HEK293 (cell line): ENCODE data around the gene CTPS1.
A peak's percentile ranks its signal among the peaks of the same experiment; 100 is the strongest.

Source experiments
- CTCF ChIA-PET: fragments of 350-600 bp; formaldehyde crosslinking; extraction: SDS; loops from one replicate; lab custom pipeline; 2021; ENCODE audit warnings: antibody characterized with exemption; lab: Yijun Ruan, JAX
- POLR2A ChIA-PET: fragments of 300-600 bp; formaldehyde crosslinking; extraction: SDS; loops from one replicate; lab custom pipeline; 2020; ENCODE audit warnings: antibody characterized with exemption, inconsistent platforms; lab: Yijun Ruan, JAX
- H3K27ac ChIP-seq: fragments of 200-500 bp; sonication (Bioruptor generic); 2 replicates; pipeline ENCODE4 v1.5.1; 2014; ENCODE audit warnings: low read depth, low read length, control low read depth, inconsistent platforms; ENCODE audit errors: extremely low read depth
- H3K36me3 ChIP-seq, 2 experiments: fragments of 200-500 bp in 1 of 2; sonication (Bioruptor generic) in 1 of 2; 1 replicate in 1 of 2; 2 replicates in 1 of 2; pipeline ENCODE4 v1.5.1; 2014 to 2017; ENCODE audit warnings: inconsistent platforms in 2 of 2, low read length in 2 of 2; ENCODE audit not compliant: control insufficient read depth in 2 of 2, insufficient read depth in 1 of 2
- H3K4me1 ChIP-seq: fragments of 200-500 bp; sonication (Bioruptor generic); 2 replicates; pipeline ENCODE4 v1.5.1; 2014; ENCODE audit warnings: mild to moderate bottlenecking, low read length, inconsistent platforms; ENCODE audit not compliant: control insufficient read depth, insufficient read depth
- H3K4me3 ChIP-seq: 2 replicates; pipeline ENCODE4 v1.5.1; 2011; ENCODE audit warnings: low read depth, mild to moderate bottlenecking, control low read depth, low read length, moderate library complexity
- H3K9me3 ChIP-seq: fragments of 200-500 bp; sonication (Bioruptor generic); 2 replicates; pipeline ENCODE4 v1.5.1; 2014; ENCODE audit warnings: low read depth, low read length, inconsistent platforms; ENCODE audit not compliant: control insufficient read depth, insufficient read depth
- KLF10 ChIP-seq: fragments of 450-650 bp; IDR thresholded peaks from 2 replicates; pipeline ENCODE4 v1.5.1; 2018; ENCODE audit warnings: missing biosample characterization, mild to moderate bottlenecking, missing genetic modification characterization
- KLF7 ChIP-seq: fragments of 450-650 bp; formaldehyde crosslinking; IDR thresholded peaks from 2 replicates; pipeline ENCODE4 v1.5.1; 2016; ENCODE audit warnings: missing biosample characterization, missing genetic modification characterization, borderline replicate concordance
- MYNN ChIP-seq: fragments of 450-650 bp; formaldehyde crosslinking; IDR thresholded peaks from 2 replicates; pipeline ENCODE4 v1.5.1; 2016; ENCODE audit warnings: missing biosample characterization, missing genetic modification characterization, borderline replicate concordance
- MZF1 ChIP-seq: fragments of 450-650 bp; formaldehyde crosslinking; IDR thresholded peaks from 2 replicates; pipeline ENCODE4 v1.5.1; 2017; ENCODE audit warnings: missing biosample characterization, missing genetic modification characterization, borderline replicate concordance
- OVOL3 ChIP-seq: fragments of 450-650 bp; formaldehyde crosslinking; IDR thresholded peaks from 2 replicates; pipeline ENCODE4 v1.5.1; 2016; ENCODE audit warnings: missing biosample characterization, missing genetic modification characterization
- PRDM6 ChIP-seq: fragments of 450-650 bp; formaldehyde crosslinking; IDR thresholded peaks from 2 replicates; pipeline ENCODE4 v1.5.1; 2017; ENCODE audit warnings: missing biosample characterization, missing genetic modification characterization
- REPIN1 ChIP-seq: fragments of 450-650 bp; formaldehyde crosslinking; IDR thresholded peaks from 2 replicates; pipeline ENCODE4 v1.5.1; 2017; ENCODE audit warnings: missing biosample characterization, missing genetic modification characterization, low read depth
- SP7 ChIP-seq: fragments of 450-650 bp; formaldehyde crosslinking; IDR thresholded peaks from 2 replicates; pipeline ENCODE4 v1.5.1; 2016; ENCODE audit warnings: missing biosample characterization, missing genetic modification characterization
- WT1 ChIP-seq: fragments of 450-650 bp; formaldehyde crosslinking; IDR thresholded peaks from 2 replicates; pipeline ENCODE4 v1.5.1; 2016; ENCODE audit warnings: missing biosample characterization, missing genetic modification characterization
- YY2 ChIP-seq: fragments of 450-650 bp; formaldehyde crosslinking; IDR thresholded peaks from 2 replicates; pipeline ENCODE4 v1.5.1; 2016; ENCODE audit warnings: missing biosample characterization, missing genetic modification characterization
- ZBTB49 ChIP-seq: fragments of 450-650 bp; formaldehyde crosslinking; IDR thresholded peaks from 2 replicates; pipeline ENCODE4 v1.5.1; 2016; ENCODE audit warnings: missing biosample characterization, missing genetic modification characterization, low read depth
- ZNF114 ChIP-seq: fragments of 450-650 bp; formaldehyde crosslinking; IDR thresholded peaks from 2 replicates; pipeline ENCODE4 v1.5.0; 2017; ENCODE audit warnings: missing biosample characterization, missing genetic modification characterization
- ZNF202 ChIP-seq: fragments of 450-650 bp; formaldehyde crosslinking; IDR thresholded peaks from 2 replicates; pipeline ENCODE4 v1.5.1; 2016; ENCODE audit warnings: missing biosample characterization, missing genetic modification characterization, borderline replicate concordance
- ZNF211 ChIP-seq: fragments of 450-650 bp; formaldehyde crosslinking; IDR thresholded peaks from 2 replicates; pipeline ENCODE4 v1.5.1; 2016; ENCODE audit warnings: low read depth, missing biosample characterization, missing genetic modification characterization
- ZNF311 ChIP-seq: fragments of 450-650 bp; formaldehyde crosslinking; IDR thresholded peaks from 2 replicates; pipeline ENCODE4 v1.5.1; 2017; ENCODE audit warnings: missing biosample characterization, missing genetic modification characterization, borderline replicate concordance
- ZNF335 ChIP-seq: fragments of 450-650 bp; formaldehyde crosslinking; conservative IDR thresholded peaks from 2 replicates; pipeline ENCODE4 v1.5.1; 2016; ENCODE audit warnings: missing biosample characterization, missing genetic modification characterization
- ZNF366 ChIP-seq: fragments of 450-650 bp; formaldehyde crosslinking; conservative IDR thresholded peaks from 2 replicates; pipeline ENCODE4 v1.5.1; 2016; ENCODE audit warnings: missing biosample characterization, missing genetic modification characterization
- ZNF529 ChIP-seq: fragments of 450-650 bp; formaldehyde crosslinking; IDR thresholded peaks from 2 replicates; pipeline ENCODE4 v1.5.1; 2017; ENCODE audit warnings: missing genetic modification characterization, missing biosample characterization; ENCODE audit not compliant: insufficient replicate concordance
- ZNF571 ChIP-seq: fragments of 450-650 bp; formaldehyde crosslinking; IDR thresholded peaks from 2 replicates; pipeline ENCODE4 v1.5.0; 2017; ENCODE audit warnings: missing biosample characterization, missing genetic modification characterization
- ZNF600 ChIP-seq: fragments of 450-650 bp; formaldehyde crosslinking; IDR thresholded peaks from 2 replicates; pipeline ENCODE4 v1.5.1; 2016; ENCODE audit warnings: missing biosample characterization, missing genetic modification characterization
- ZNF654 ChIP-seq: fragments of 450-650 bp; formaldehyde crosslinking; IDR thresholded peaks from 2 replicates; pipeline ENCODE4 v1.5.1; 2016; ENCODE audit warnings: low read depth, missing biosample characterization, missing genetic modification characterization
- ZNF660 ChIP-seq: fragments of 450-650 bp; IDR thresholded peaks from 2 replicates; pipeline ENCODE4 v1.5.1; 2018; ENCODE audit warnings: missing biosample characterization, mild to moderate bottlenecking, missing genetic modification characterization
- ZNF791 ChIP-seq: fragments of 450-650 bp; formaldehyde crosslinking; IDR thresholded peaks from 2 replicates; pipeline ENCODE4 v1.5.1; 2016; ENCODE audit warnings: missing biosample characterization, missing genetic modification characterization
- ZSCAN16 ChIP-seq: fragments of 450-650 bp; formaldehyde crosslinking; IDR thresholded peaks from 2 replicates; pipeline ENCODE4 v1.5.1; 2016; ENCODE audit warnings: missing biosample characterization, missing genetic modification characterization
- TF ChIP-seq, protein P1 (sequence below): fragments of 450-650 bp; IDR thresholded peaks from 2 replicates; pipeline ENCODE4 v1.5.1; 2018; ENCODE audit warnings: missing biosample characterization, mild to moderate bottlenecking, missing genetic modification characterization
- TF ChIP-seq, protein P2 (sequence below): fragments of 450-650 bp; formaldehyde crosslinking; IDR thresholded peaks from 2 replicates; pipeline ENCODE4 v1.5.1; 2016; ENCODE audit warnings: missing biosample characterization, missing genetic modification characterization
- TF ChIP-seq, protein P3 (sequence below): fragments of 450-650 bp; formaldehyde crosslinking; IDR thresholded peaks from 2 replicates; pipeline ENCODE4 v1.5.1; 2016; ENCODE audit warnings: missing biosample characterization, missing genetic modification characterization

Gene CTPS1

GRCh38 chr1:41015281-41015896 is 35.9 kb downstream of the CTPS1 start:
- Histone ChIP-seq H3K27ac (no peak overlapping the region), H3K36me3 (peaks cover 16 to 95% of the 10 kb centered on the region in 2 experiments), H3K4me3 (no peak overlapping the region), H3K4me1 (no peaks in the 10 kb centered on the region), H3K9me3 (no peaks in the 10 kb centered on the region)
- CTCF ChIA-PET: interaction anchor here (1.0 to 1.8 kb wide), 2 partner anchors 9 to 11 kb away, joined by 3 to 6 read pairs; no protein-coding TSS in a partner anchor
- POLR2A ChIA-PET: interaction anchor here (1.0 kb wide), 1 partner anchor 36 kb away, joined by 3 read pairs; the partner anchor contains the start of gene CTPS1
- TF ChIP-seq KLF7 (no peak), ZNF311 (no peak), ZSCAN16 (tag by site-specific recombination) (no peak), ZNF654 (no peak), ZNF791 (tag by site-specific recombination) (no peak), ZBTB49 (no peak), REPIN1 (tag by site-specific recombination) (no peak), ZNF571 (tag by site-specific recombination) (no peak), ZNF660 (tag by site-specific recombination) (no peak), SP7 (no peak), ZNF211 (no peak)
- TF ChIP-seq, protein P1, sequence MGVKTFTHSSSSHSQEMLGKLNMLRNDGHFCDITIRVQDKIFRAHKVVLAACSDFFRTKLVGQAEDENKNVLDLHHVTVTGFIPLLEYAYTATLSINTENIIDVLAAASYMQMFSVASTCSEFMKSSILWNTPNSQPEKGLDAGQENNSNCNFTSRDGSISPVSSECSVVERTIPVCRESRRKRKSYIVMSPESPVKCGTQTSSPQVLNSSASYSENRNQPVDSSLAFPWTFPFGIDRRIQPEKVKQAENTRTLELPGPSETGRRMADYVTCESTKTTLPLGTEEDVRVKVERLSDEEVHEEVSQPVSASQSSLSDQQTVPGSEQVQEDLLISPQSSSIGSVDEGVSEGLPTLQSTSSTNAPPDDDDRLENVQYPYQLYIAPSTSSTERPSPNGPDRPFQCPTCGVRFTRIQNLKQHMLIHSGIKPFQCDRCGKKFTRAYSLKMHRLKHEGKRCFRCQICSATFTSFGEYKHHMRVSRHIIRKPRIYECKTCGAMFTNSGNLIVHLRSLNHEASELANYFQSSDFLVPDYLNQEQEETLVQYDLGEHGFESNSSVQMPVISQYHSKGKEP: no peak
- TF ChIP-seq, protein P2, sequence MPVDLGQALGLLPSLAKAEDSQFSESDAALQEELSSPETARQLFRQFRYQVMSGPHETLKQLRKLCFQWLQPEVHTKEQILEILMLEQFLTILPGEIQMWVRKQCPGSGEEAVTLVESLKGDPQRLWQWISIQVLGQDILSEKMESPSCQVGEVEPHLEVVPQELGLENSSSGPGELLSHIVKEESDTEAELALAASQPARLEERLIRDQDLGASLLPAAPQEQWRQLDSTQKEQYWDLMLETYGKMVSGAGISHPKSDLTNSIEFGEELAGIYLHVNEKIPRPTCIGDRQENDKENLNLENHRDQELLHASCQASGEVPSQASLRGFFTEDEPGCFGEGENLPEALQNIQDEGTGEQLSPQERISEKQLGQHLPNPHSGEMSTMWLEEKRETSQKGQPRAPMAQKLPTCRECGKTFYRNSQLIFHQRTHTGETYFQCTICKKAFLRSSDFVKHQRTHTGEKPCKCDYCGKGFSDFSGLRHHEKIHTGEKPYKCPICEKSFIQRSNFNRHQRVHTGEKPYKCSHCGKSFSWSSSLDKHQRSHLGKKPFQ (tag by site-specific recombination): no peak

DNA sequence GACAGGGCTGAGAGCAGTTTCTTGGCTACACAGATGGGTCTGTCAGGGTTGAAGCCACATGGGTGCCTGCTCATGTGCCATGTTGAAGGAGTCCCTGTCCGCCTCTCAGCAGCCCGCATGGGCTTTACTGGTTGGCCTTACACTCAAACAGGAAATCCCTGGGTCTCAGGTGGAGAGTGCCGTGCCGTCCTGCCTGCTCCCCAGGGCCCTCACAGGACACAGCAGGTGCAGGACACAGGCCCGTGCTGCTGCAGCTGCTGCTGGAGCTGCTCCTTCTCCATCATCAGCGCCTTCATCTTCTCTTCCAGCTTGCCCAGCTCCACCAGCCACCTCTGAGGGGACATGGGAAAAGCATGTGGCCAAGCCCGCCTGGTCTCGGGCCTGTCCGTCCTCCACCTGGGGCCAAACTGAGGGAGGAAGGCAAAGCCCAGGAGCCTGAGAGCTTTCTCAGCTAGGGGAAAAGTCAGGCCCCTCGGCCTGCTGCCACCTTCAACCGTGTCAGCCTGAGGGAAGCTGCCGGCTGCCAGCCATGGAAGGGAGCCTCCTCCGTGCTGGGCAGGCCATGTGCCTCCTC is 36.5 kb downstream of the CTPS1 start:
- POLR2A ChIA-PET: interaction anchor here (1.0 kb wide), 1 partner anchor 37 kb away, joined by 3 read pairs; the partner anchor contains the start of gene CTPS1
- no peak for TF ChIP-seq ZNF366
- no peak for TF ChIP-seq WT1
- TF ChIP-seq, protein P3, sequence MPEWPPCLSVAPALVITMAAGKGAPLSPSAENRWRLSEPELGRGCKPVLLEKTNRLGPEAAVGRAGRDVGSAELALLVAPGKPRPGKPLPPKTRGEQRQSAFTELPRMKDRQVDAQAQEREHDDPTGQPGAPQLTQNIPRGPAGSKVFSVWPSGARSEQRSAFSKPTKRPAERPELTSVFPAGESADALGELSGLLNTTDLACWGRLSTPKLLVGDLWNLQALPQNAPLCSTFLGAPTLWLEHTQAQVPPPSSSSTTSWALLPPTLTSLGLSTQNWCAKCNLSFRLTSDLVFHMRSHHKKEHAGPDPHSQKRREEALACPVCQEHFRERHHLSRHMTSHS (tag by site-specific recombination): no peak
- TF ChIP-seq ZNF529 (tag by site-specific recombination): no peak
- TF ChIP-seq ZNF335: no peak
- TF ChIP-seq ZNF202 (tag by site-specific recombination): no peak
- no peak for TF ChIP-seq OVOL3
- TF ChIP-seq MYNN: no peak
- TF ChIP-seq YY2 (tag by site-specific recombination): no peak
- TF ChIP-seq PRDM6 (tag by site-specific recombination): no peak
- TF ChIP-seq KLF10 (tag by site-specific recombination): no peak
- TF ChIP-seq ZNF600: peak; percentile 41; the same call in 1 of the 2 replicates
- no peak for TF ChIP-seq MZF1
- no peak for TF ChIP-seq ZNF114 (tag by site-specific recombination)

More for the DNA sequence above, 36.5 kb downstream of the CTPS1 start:
- Histone ChIP-seq H3K4me1 (no peaks in the 10 kb centered on the region), H3K36me3 (peaks cover 16 to 94% of the 10 kb centered on the region in 2 experiments), H3K9me3 (no peaks in the 10 kb centered on the region), H3K27ac (no peak overlapping the region), H3K4me3 (no peak overlapping the region)
- CTCF ChIA-PET: interaction anchor here (1.1 to 1.8 kb wide), 2 partner anchors 12 to 15 kb away, joined by 3 to 6 read pairs; no protein-coding TSS in a partner anchor
